Stimulated activated memory B cell treated with anti-CD40 and anti-IgM and Interleukin-4, amounts not matched to agents 10 μg/mL and 1 μg/mL and 100 μg/mL, for 72 hours (primary cell): ENCODE measurements around the gene COX17.

Experiments used
- ATAC-seq: fragments of 150-1000 bp; cut with Tn5 transposase; 2 replicates; pipeline ENCODE4 v1.10.0; 2021
- H3K27ac Mint-ChIP-seq: one replicate; pipeline ENCODE4 v1.8.0; 2022; ENCODE audit warnings: mild to moderate bottlenecking, mixed read lengths
- H3K27me3 Mint-ChIP-seq: one replicate; pipeline ENCODE4 v1.8.0; 2022; ENCODE audit warnings: mixed read lengths
- H3K36me3 Mint-ChIP-seq: one replicate; pipeline ENCODE4 v1.8.0; 2022; ENCODE audit warnings: mixed read lengths
- H3K4me1 Mint-ChIP-seq: one replicate; pipeline ENCODE4 v1.8.0; 2022; ENCODE audit warnings: mixed read lengths
- H3K4me3 Mint-ChIP-seq: one replicate; pipeline ENCODE4 v1.8.0; 2022; ENCODE audit warnings: mild to moderate bottlenecking, moderate library complexity, mixed read lengths
- H3K9me3 Mint-ChIP-seq: one replicate; pipeline ENCODE4 v1.8.0; 2022; ENCODE audit warnings: mixed read lengths

COX17 gene

DNA sequence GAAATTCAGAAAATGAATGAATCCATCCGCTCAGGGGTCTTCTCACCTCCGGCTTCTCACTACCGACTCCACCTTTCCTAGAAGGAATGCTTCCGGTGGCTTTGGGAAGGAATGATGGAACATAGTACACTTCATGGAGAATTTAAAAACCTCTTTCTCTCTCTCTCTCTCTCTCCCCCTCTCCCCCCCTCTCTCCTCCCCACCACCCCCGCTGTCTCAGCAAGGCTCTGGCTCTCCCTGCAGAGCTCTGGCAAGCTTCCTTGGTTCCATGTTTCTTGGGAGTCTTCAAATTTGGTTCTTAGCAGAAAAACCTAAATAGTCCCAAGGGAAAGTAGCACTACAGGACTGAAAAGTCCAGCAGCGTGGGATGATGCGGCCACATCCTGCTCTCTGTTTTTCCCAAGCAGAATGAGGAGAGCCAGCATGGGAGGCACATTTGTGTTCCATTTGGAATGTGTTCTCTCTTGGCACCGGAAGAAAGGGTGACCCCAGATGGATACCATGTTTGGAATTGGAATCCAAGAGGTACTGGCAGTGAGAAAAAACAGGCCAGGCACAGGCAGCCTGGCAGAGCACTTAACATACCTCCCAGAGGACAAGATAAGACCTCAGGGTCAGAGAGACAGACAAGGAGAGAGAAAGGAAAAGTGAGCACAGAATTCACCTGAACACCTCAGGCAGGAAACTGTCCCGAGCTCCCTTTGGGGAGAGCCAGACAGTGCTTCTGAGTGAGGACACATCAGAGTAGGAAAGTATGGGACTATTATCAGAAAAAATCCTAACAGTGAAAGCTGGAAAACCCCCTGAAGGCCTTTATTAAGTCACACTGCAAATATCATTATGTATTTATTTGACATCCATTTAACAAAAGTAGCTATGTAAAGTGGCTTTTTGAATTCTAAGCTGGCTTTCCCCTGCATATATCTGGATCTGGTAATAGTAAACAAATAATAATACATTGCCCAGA is 16.4 kb downstream of the COX17 start, which contains the start of gene POPDC2:
Gene POPDC2, minus strand, starts transcription at position 116 of the 967 bp plus-strand sequence. CDS start 166 bp downstream, outside the sequence.
- H3K27me3 Mint-ChIP-seq = no peaks in the 10 kb centered on the region
- H3K4me3 Mint-ChIP-seq = no peak within 1 kb of the TSS
- H3K4me1 Mint-ChIP-seq = peaks cover 50% of the 10 kb centered on the region
- H3K36me3 Mint-ChIP-seq = peaks cover 42% of the 10 kb centered on the region
- peak within 1 kb of the TSS; percentile 5 for H3K27ac Mint-ChIP-seq
- ATAC-seq = no peak
- H3K9me3 Mint-ChIP-seq = no peaks in the 10 kb centered on the region

DNA sequence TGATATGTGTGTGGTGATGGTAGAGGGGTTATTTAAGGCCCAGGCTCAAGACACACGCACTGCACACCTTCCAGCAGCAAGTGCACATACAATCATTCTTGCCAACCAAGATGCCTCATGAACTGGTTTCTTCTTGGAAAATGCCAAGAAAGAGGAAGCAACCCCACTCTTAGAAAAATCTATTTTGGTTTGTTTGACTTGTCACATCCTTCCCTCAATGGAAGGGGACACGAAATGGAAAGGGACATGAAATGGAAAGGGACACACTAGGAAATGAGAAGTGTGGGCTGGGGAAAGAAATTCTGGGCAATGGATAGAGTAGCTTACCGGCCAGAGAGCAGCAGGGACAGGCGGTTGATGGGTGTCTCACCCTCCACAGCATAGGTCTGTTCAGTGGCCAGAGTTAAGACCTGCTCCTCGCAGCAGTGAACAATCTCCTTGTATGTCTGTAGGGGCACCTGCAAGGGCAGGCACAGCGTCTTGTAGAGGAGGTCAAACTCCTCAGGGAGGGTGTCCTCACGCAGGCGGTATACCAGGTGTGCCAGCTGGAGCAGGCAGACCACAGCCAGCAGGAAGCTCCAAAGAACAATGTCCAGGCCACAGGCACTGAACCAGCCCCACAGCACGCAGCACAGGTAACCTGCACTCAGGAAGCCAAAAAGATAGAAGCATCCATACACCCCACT is 17.5 kb downstream of the COX17 start:
- H3K4me3 Mint-ChIP-seq = no peak overlapping the region
- H3K27me3 Mint-ChIP-seq = no peaks in the 10 kb centered on the region
- H3K4me1 Mint-ChIP-seq = peaks cover 44% of the 10 kb centered on the region
- H3K27ac Mint-ChIP-seq = peak overlapping the region; percentile 5
- ATAC-seq = no peak
- H3K36me3 Mint-ChIP-seq = peaks cover 42% of the 10 kb centered on the region
- H3K9me3 Mint-ChIP-seq = no peaks in the 10 kb centered on the region

DNA sequence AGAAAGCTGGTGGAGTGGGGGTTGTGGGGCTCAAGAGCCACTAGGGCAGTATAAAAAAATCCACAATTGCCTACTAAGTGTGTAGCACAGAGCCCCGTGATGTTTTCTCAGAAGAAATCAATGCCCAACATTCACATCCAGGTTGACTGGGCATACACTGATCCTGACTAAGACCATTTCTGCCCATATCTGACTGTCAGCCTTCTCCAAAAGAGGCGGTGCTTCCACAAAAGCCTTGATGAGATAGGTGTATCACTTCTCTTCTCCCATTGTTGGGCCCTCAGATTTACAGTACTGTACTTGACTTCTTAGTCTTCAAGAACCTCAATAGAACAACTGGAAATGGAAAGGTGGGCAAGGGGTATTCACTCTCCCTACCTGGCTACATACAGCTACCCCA is 18.2 kb downstream of the COX17 start:
- no peaks in the 10 kb centered on the region for H3K27me3 Mint-ChIP-seq
- ATAC-seq = no peak
- no peak overlapping the region for H3K27ac Mint-ChIP-seq
- no peaks in the 10 kb centered on the region for H3K9me3 Mint-ChIP-seq
- H3K4me1 Mint-ChIP-seq = peaks cover 39% of the 10 kb centered on the region
- peaks cover 41% of the 10 kb centered on the region for H3K36me3 Mint-ChIP-seq
- no peak overlapping the region for H3K4me3 Mint-ChIP-seq

DNA sequence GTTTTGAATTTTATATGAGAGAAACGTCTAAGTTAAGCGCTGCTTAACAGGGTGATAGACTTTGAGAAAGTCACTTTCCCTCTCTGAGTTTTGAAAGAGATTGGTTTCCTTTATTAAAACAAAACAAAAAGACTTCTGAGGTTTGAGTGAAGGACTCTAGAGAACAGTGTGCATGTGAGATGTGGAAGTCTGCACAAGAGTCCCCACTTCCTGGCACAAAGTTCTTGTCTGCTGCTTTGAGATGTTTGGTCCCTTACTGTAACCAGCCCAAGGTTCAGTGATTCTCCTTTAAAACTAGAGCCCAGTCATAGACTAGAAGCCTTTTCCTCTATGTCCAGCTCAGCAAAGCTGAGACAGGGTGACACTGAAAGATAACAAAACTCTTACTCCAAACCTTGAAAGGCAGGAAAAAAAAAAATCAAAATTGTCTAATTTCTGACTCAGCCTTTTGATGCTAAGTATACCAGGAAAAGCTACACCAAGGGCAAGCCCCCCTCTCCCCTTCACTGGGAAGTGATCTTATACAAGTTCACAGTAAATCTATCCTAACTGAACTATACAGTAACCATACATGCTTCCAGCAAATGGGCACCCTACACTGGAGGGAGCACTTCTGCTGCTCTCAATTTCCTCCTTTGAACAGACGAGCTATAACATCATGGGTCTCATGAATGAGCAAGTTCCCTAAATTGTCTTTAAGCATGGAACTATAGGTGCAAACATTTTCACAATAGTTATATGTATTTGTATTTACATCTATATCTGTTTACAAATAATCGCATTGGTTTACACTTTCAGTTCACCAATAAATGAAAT is 19.1 kb downstream of the COX17 start:
- H3K27ac Mint-ChIP-seq = peak overlapping the region; percentile 60
- no peaks in the 10 kb centered on the region for H3K27me3 Mint-ChIP-seq
- peaks cover 32% of the 10 kb centered on the region for H3K4me1 Mint-ChIP-seq
- H3K36me3 Mint-ChIP-seq = peaks cover 40% of the 10 kb centered on the region
- no peak for ATAC-seq
- H3K9me3 Mint-ChIP-seq = no peaks in the 10 kb centered on the region
- no peak overlapping the region for H3K4me3 Mint-ChIP-seq

DNA sequence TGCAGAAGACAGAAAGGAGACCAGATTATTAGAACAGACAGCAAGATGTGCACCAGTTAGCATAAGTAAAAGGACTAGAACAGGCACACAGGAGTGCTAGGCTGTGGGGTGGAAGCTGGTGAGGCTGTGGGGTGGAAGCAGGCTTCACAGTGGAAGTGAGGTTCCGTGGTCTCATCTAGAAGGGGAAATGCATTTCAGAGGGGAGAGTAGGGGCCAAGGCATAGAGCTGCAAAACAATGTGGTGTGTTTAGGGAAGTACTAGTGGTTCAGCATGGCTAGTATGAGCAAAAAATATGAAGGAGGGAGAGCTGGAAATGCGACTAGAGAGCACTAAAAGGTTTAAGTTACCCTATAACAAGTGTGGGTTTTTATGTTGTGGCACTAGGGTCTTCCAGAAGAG is 23.3 kb downstream of the COX17 start:
- Mint-ChIP-seq H3K27ac (no peak overlapping the region), H3K4me3 (no peak overlapping the region), H3K9me3 (no peaks in the 10 kb centered on the region), H3K36me3 (peaks cover 53% of the 10 kb centered on the region), H3K27me3 (no peaks in the 10 kb centered on the region), H3K4me1 (peaks cover 27% of the 10 kb centered on the region)
- no peak for ATAC-seq

DNA sequence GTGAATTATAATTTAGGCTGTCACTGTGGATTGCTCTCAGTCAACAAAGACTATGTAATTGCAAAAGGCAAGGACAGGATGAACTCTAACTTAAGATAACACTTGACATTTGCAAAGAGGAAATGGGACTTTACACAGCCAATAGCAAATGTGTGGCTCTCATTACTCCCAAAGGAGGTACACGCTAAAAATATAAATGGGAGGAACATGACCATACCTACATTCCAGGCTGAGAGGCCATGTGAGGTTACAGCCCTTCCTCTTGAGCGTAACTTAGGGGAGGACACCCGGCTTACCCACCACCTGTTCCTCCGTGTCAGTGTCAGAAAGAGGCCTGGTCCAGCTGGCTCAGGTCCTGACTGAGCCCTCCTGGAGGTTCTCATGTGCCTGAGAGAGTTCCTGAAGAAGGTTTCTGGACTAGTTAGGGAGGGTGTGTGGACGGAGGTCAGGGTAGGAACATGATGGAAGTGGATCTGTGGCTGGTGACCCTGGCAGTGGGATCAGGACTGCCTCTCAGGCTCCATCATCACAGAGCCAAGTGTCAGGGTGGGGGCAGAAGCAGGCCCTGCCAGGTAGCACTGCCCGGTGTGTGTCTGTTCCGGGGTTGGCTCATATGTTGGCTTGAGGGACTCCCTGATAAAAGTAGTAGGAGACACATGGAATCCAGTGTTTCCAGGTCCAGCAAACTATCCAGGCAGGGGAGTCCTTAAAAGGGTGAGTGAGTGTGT is 24.7 kb downstream of the COX17 start:
- Mint-ChIP-seq H3K27ac (peak overlapping the region; percentile 75), H3K4me3 (no peak overlapping the region), H3K27me3 (no peaks in the 10 kb centered on the region), H3K9me3 (no peaks in the 10 kb centered on the region), H3K4me1 (peaks cover 18% of the 10 kb centered on the region), H3K36me3 (peaks cover 55% of the 10 kb centered on the region)
- ATAC-seq = peak; percentile 51

DNA sequence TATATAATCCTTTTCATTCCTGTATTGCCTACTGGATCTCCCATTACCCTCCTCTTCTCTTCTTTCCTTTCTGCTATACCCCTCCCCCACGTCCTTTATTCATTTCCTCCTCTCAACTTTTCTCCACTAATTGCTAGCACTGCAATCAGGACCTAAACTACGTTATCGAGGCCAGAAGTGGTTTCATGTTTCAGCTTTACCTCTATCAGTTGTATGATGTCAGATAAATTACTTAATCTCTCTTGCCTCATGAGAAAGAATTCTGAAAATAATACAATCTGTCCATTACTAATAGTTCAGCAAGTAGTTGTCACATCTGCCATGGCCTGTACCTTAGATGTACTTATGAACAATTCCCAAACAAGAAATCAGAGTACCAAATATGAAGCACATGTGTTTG is 27.4 kb downstream of the COX17 start:
- no peak overlapping the region for H3K27ac Mint-ChIP-seq
- no peaks in the 10 kb centered on the region for H3K27me3 Mint-ChIP-seq
- peaks cover 17% of the 10 kb centered on the region for H3K4me1 Mint-ChIP-seq
- ATAC-seq = no peak
- no peak overlapping the region for H3K4me3 Mint-ChIP-seq
- H3K36me3 Mint-ChIP-seq = peaks cover 64% of the 10 kb centered on the region
- H3K9me3 Mint-ChIP-seq = no peaks in the 10 kb centered on the region

DNA sequence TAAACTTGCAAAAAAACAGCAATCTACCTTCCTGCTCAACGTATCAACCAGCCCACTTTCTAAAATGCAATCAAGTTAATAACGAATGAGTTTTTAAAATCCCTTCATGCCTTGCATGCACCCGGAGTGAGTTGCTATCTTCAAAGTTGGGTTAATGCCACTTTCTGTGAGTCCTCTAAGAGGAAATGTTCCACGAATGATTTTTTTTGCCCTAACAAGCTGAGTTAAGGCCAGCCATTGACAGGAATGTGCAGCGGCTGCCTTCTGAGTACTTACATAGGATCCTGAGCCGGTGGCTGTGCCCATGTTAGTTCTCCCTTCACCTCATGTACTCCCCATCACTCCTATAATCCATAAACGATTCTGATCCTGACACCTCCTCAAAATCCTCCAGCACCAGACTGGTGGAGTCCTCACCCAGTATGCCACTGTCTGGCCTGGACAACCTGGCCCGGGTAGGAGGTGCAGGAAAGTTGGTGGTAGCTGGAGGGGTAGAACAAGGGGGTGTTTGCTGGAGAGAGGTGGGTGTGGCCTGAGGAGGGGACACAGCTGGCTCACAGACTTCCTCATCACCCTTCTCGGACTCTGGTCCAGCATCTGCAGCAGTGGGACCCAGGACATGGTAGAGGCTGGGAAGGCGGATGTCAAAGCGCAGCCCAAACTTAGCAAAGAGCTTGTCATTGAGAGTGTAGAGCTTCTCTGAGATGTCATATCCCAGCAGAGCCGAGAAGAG is 29.2 kb downstream of the COX17 start:
- Mint-ChIP-seq H3K27me3 (no peaks in the 10 kb centered on the region), H3K36me3 (peaks cover 65% of the 10 kb centered on the region)

DNA sequence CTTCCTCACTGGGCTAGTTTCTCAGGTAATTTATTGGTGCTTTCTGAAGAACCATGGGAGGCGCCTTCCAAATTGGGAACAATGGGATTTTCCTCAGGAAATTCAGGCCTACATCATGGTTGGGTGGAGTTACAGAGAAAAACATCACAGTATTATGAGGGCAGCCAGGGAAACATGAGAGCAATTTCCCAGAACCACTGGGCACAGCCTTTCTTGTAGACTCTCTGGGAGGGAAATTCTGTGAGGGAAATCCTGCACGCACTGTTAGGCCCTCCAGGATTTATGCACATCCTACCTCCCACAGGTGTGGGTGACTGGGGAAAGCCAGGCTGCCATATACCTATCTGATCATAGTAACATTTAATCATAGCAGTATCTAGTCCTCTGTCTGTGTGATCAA is 30.0 kb downstream of the COX17 start:
- H3K9me3 Mint-ChIP-seq = no peaks in the 10 kb centered on the region
- peaks cover 5% of the 10 kb centered on the region for H3K4me1 Mint-ChIP-seq
- H3K36me3 Mint-ChIP-seq = peaks cover 60% of the 10 kb centered on the region
- H3K27me3 Mint-ChIP-seq = no peaks in the 10 kb centered on the region
- no peak overlapping the region for H3K4me3 Mint-ChIP-seq
- ATAC-seq = no peak
- no peak overlapping the region for H3K27ac Mint-ChIP-seq

More for the DNA sequence above, 29.2 kb downstream of the COX17 start:
- ATAC-seq = no peak
- Mint-ChIP-seq H3K4me3 (no peak overlapping the region), H3K9me3 (no peaks in the 10 kb centered on the region), H3K4me1 (peaks cover 12% of the 10 kb centered on the region), H3K27ac (no peak overlapping the region)

DNA sequence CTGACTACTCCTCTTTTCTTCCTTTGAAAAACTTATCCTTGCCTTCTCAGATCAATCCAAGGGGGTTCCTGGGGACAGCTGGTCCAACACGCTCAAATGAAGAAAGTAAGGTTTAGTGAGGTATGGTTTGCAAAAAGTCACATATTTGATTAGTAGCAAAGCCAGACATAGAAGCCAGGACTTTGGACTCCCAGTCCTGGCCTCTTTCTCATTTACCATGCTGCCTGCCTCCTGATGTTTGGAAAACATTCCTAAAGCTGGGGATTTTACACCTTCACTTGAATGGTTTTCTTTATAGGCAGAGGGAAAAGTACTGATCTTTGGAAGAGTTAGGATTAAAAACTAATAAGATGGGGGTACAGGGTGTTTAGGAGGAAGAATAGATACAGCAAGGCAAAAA is 31.4 kb downstream of the COX17 start:
- Mint-ChIP-seq H3K27ac (peak overlapping the region; percentile 1), H3K4me1 (no peaks in the 10 kb centered on the region), H3K27me3 (no peaks in the 10 kb centered on the region), H3K9me3 (no peaks in the 10 kb centered on the region), H3K36me3 (peaks cover 59% of the 10 kb centered on the region), H3K4me3 (no peak overlapping the region)
- ATAC-seq = no peak

DNA sequence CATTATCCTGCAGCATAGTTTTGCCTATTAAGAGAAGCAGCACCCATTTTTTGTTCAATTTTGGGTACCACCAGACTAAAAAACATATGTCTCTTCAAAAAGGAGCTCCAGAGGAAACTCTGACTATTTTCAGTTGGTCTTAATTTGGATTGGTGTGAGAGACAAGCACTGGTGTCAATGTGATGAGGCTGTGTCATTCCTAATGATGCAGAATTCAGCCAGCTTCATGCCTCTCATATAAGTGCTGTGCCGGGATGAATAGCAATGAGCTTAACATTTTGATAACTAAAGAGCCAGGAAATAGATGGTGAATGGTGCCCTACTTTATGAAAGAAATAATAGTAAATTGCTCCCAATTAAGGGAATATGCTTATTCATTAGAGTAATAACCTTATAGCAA is 32.7 kb downstream of the COX17 start:
- peaks cover 65% of the 10 kb centered on the region for H3K36me3 Mint-ChIP-seq
- H3K27ac Mint-ChIP-seq = no peak overlapping the region

DNA sequence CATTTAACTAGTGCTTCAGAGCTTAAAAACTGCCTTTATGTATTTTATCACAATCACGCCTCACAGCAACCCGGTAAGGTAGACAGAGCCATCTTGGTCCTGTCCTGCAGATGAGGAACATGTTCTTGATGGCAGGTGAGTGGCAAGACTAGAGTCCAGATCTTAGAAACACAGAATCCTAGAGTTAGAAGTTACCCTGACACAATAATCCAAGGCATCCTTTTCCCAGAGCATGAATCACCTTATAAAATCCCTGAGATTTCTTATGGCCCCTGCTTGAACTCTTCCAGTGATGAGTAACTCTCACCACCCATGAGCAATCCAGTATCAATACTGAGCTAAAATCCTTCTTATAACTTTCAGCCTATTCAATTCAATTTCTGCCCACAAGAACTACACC is 33.7 kb downstream of the COX17 start:
- Mint-ChIP-seq H3K27ac (peak overlapping the region; percentile 42), H3K36me3 (peaks cover 59% of the 10 kb centered on the region), H3K27me3 (no peaks in the 10 kb centered on the region), H3K4me3 (no peak overlapping the region), H3K9me3 (no peaks in the 10 kb centered on the region), H3K4me1 (peaks cover 19% of the 10 kb centered on the region)
- no peak for ATAC-seq

More for the DNA sequence above, 32.7 kb downstream of the COX17 start:
- ATAC-seq = no peak
- H3K9me3 Mint-ChIP-seq = no peaks in the 10 kb centered on the region
- H3K4me3 Mint-ChIP-seq = no peak overlapping the region
- H3K4me1 Mint-ChIP-seq = peaks cover 10% of the 10 kb centered on the region
- H3K27me3 Mint-ChIP-seq = no peaks in the 10 kb centered on the region

DNA sequence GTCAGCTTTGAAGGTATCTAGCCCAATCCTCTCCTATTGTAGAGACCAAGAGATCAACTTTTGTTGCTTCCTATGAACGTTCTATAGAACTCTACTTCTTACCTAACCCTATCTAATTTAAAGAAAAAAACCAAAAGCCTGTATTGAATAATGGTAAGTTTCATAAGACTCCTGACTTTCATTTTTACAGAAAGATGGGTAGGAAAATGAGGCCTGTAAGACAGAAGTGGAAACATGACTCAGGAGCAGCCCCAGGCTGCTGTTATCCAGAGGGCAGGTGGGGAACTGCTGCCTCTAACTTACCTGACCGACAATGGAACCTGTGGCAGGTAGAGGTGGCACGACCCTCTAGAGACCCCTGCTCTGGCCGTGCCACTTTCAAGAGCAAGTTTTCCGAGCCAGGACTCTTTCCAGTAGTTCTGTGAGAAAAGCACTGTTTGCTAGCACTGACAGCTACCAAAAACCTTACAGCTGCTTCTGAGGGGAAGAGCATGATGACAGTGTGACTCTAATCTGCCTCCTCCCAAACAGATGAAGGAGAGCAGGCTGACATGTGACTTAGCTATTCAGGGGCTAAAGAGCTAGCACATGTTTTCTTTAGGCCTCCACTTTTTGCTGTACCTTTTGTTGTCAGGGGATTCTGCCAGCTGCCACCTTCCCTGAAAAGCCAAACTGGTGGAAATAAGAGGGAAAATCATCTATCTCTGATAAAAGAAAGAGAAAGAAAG is 34.3 kb downstream of the COX17 start:
- no peak for ATAC-seq
- peak overlapping the region; percentile 42 for H3K27ac Mint-ChIP-seq
- peaks cover 54% of the 10 kb centered on the region for H3K36me3 Mint-ChIP-seq
- H3K4me3 Mint-ChIP-seq = no peak overlapping the region
- no peaks in the 10 kb centered on the region for H3K9me3 Mint-ChIP-seq
- H3K27me3 Mint-ChIP-seq = no peaks in the 10 kb centered on the region
- H3K4me1 Mint-ChIP-seq = peaks cover 26% of the 10 kb centered on the region
